Fibroblast of lung (primary cell): ENCODE data around the gene ATP6V0E2.

Experiments
- CTCF ChIP-seq, 2 donors: IDR thresholded peaks in 1 of 2; conservative IDR thresholded peaks in 1 of 2; 1 replicate in 1 of 2; 2 replicates in 1 of 2; pipeline ENCODE4 v1.5.1; 2011 to 2012; ENCODE audit warnings: low read length in 2 of 2, control low read depth in 1 of 2, inconsistent platforms in 1 of 2, low read depth in 1 of 2, mild to moderate bottlenecking in 1 of 2
- EZH2 ChIP-seq: IDR thresholded peaks from 2 replicates; pipeline ENCODE4 v1.5.1; 2012; ENCODE audit warnings: low read length, control low read depth, mild to moderate bottlenecking; ENCODE audit errors: missing control alignments

- TF ChIP-seq CTCF (conservative IDR thresholded peaks at IDR 0.05 in 1 of 2, IDR thresholded peaks at IDR 0.05 in 1 of 2; ENCODE audit: low read depth in 1 of 2, low read length in 2 of 2) (no peak), EZH2 (no peak)
Measured at GRCh38 chr7:149887311-149887710, 13.5 kb downstream of the ATP6V0E2 start.
